Neural crest cell (in vitro differentiated cells): ENCODE data around the gene BSCL2. TPM values are rescaled to one million over a fixed set of nuclear protein-coding genes. Genes with fewer than 3 reads are reported as not detected.

Experiments used
- DNase-seq: peaks from one replicate; pipeline ENCODE4 v3.0.0; 2021; ENCODE audit warnings: low read depth, mixed read lengths, low spot score
- H3K27ac Mint-ChIP-seq: one replicate; pipeline ENCODE4 v1.8.0; 2021; ENCODE audit warnings: mild to moderate bottlenecking, mixed read lengths; ENCODE audit not compliant: unreplicated experiment
- H3K27me3 Mint-ChIP-seq: 2 replicates; pipeline ENCODE4 v1.8.0; 2021; ENCODE audit warnings: low read depth, mild to moderate bottlenecking, mixed read lengths
- H3K36me3 Mint-ChIP-seq: 2 replicates; pipeline ENCODE4 v1.8.0; 2021; ENCODE audit warnings: low read depth, mild to moderate bottlenecking, mixed read lengths
- H3K4me1 Mint-ChIP-seq: 2 replicates; pipeline ENCODE4 v1.8.0; 2021; ENCODE audit warnings: mixed read lengths
- H3K4me3 Mint-ChIP-seq: one replicate; pipeline ENCODE4 v1.8.0; 2021; ENCODE audit warnings: mild to moderate bottlenecking, mixed read lengths
- H3K9me3 Mint-ChIP-seq: 2 replicates; pipeline ENCODE4 v1.8.0; 2021; ENCODE audit warnings: mixed read lengths
- CTCF ChIP-seq: fragments of 200-600 bp; sonication (generic); conservative IDR thresholded peaks from 2 replicates; pipeline ENCODE4 v1.5.0; 2021; ENCODE audit warnings: antibody characterized with exemption, mild to moderate bottlenecking
- total RNA-seq: library from RNA; stranded (reverse); gene quantifications from 2 replicates; pipeline ENCODE4 v1.2.1, GENCODE V29; 2021

BSCL2 gene
- total RNA-seq, 1 donor from 2014 or later, result 111 TPM

GRCh38 chr11:62666259-62666926 is 40.8 kb downstream of the BSCL2 start:
- H3K4me1 Mint-ChIP-seq, result peaks cover 49% of the 10 kb centered on the region
- H3K4me3 Mint-ChIP-seq, result peak overlapping the region; percentile 100
- H3K36me3 Mint-ChIP-seq, result peaks cover 15% of the 10 kb centered on the region
- no peak for DNase-seq
- H3K9me3 Mint-ChIP-seq, result no peaks in the 10 kb centered on the region
- H3K27me3 Mint-ChIP-seq, result peaks cover 6% of the 10 kb centered on the region
- TF ChIP-seq CTCF, result no peak
- H3K27ac Mint-ChIP-seq, result peak overlapping the region; percentile 98

- Mint-ChIP-seq H3K36me3 (peaks cover 15% of the 10 kb centered on the region), H3K4me3 (peak overlapping the region; percentile 100), H3K4me1 (peaks cover 42% of the 10 kb centered on the region), H3K27ac (peak overlapping the region; percentile 98), H3K27me3 (peaks cover 6% of the 10 kb centered on the region), H3K9me3 (no peaks in the 10 kb centered on the region)
- TF ChIP-seq CTCF, result no peak
- no peak for DNase-seq
Observed at GRCh38 chr11:62665599-62666258, 41.5 kb downstream of the BSCL2 start.

GRCh38 chr11:62665075-62665598 is 42.1 kb downstream of the BSCL2 start, which contains the start of the genes C11orf98 and CSKMT:
TSS of gene C11orf98 (minus strand) at chr11:62665210. CDS start at chr11:62665169, 41 bp downstream.
TSS of gene CSKMT (plus strand) at chr11:62665312. CDS start at chr11:62665880, 568 bp downstream.
- H3K4me3 Mint-ChIP-seq, result peak within 1 kb of the TSS; percentile 100
- peak within 1 kb of the TSS; percentile 98 for H3K27ac Mint-ChIP-seq
- peaks cover 6% of the 10 kb centered on the region for H3K27me3 Mint-ChIP-seq
- DNase-seq, result peak; percentile 99
- TF ChIP-seq CTCF, result no peak
- no peaks in the 10 kb centered on the region for H3K9me3 Mint-ChIP-seq
- peaks cover 39% of the 10 kb centered on the region for H3K4me1 Mint-ChIP-seq
- peaks cover 15% of the 10 kb centered on the region for H3K36me3 Mint-ChIP-seq

GRCh38 chr11:62664405-62665074 is 42.7 kb downstream of the BSCL2 start:
- Mint-ChIP-seq H3K4me3 (peak overlapping the region; percentile 100), H3K4me1 (peaks cover 33% of the 10 kb centered on the region), H3K27ac (peak overlapping the region; percentile 98), H3K9me3 (no peaks in the 10 kb centered on the region), H3K27me3 (peaks cover 6% of the 10 kb centered on the region), H3K36me3 (peaks cover 15% of the 10 kb centered on the region)
- no peak for DNase-seq
- TF ChIP-seq CTCF, result no peak

GRCh38 chr11:62656796-62657429 is 50.3 kb downstream of the BSCL2 start:
- Mint-ChIP-seq H3K27me3 (no peaks in the 10 kb centered on the region), H3K27ac (no peak overlapping the region), H3K4me3 (peak overlapping the region; percentile 28), H3K4me1 (peaks cover 14% of the 10 kb centered on the region), H3K9me3 (no peaks in the 10 kb centered on the region), H3K36me3 (no peaks in the 10 kb centered on the region)
- no peak for TF ChIP-seq CTCF
- no peak for DNase-seq
